ENCODE results near the gene TTC7B.

GRCh38 chr14:90739318-90740068 is 76.7 kb downstream of the TTC7B start:
- TF ChIP-seq, protein P1, sequence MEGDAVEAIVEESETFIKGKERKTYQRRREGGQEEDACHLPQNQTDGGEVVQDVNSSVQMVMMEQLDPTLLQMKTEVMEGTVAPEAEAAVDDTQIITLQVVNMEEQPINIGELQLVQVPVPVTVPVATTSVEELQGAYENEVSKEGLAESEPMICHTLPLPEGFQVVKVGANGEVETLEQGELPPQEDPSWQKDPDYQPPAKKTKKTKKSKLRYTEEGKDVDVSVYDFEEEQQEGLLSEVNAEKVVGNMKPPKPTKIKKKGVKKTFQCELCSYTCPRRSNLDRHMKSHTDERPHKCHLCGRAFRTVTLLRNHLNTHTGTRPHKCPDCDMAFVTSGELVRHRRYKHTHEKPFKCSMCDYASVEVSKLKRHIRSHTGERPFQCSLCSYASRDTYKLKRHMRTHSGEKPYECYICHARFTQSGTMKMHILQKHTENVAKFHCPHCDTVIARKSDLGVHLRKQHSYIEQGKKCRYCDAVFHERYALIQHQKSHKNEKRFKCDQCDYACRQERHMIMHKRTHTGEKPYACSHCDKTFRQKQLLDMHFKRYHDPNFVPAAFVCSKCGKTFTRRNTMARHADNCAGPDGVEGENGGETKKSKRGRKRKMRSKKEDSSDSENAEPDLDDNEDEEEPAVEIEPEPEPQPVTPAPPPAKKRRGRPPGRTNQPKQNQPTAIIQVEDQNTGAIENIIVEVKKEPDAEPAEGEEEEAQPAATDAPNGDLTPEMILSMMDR (IDR thresholded peaks at IDR 0.05): no peak
- TF ChIP-seq POLR2A (IDR thresholded peaks at IDR 0.05): no peak

Measured in prostate gland (tissue), 2 donors.